ENCODE measurements around the gene JAK3.
A peak's percentile ranks its signal among the peaks of the same experiment; 100 is the strongest.
"Not testable (repeated sequence)": the region's sequence is repeated elsewhere in the genome, so short reads cannot be mapped to it uniquely, and the experiment has no call there.

The JAK3 gene

GRCh38 chr19:17847538-17848366, at the start of gene JAK3:
Gene JAK3 (minus strand): TSS chr19:17847982. CDS start chr19:17844417, 3,565 bp downstream.
- peak; percentile 80 for DNase-seq (ENCODE audit: low spot score)

DNA sequence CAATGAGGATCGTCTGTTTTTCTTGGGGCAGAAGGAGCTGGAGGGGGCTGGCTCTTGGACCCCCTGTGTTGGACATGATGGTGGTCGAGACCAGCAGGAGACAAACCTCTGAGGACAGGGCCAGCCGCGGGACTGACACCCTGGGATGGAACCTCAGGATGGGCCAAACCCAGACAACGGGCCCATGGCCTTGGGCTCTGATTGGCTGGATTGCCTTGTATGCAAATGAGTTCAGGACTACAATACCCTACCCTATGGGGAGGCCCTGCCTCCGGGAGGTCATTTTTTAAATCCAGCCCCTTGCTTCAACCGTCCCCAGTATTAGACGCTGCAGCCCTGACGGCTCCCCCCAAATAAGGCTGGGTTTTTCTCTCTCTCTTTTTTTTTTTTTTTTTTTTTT, 46.0 kb upstream of the JAK3 start:
- no peak for DNase-seq (ENCODE audit: low spot score)

DNA sequence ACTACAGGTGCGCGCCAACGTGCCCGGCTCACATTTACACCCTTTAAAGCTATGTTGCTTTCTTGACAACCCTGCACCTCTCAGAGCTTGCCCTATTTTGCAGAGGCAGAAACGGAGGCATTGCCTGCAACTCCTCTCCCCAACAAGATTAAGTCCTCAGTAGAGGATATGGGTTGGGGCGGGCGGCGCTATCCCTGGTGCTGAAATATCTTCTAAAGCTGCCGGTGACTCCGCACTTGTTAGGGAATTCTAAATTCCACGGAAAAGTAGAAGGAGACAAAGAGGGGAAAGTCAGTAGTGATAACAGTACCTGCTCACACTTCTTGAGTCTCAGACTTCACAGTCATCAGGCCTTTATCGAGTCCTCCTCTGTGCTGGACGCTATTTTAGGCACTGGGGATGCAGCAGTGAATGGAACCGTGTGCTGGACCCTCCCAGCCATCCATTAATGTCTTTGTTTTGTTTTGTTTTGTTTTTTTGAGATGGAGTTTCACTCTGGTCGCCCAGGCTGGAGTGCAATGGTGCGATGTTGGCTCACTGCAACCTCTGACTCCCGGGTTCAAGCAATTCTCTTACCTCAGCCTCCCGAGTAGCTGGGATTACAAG, 41.9 kb upstream of the JAK3 start:
- peak; percentile 74 for DNase-seq (ENCODE audit: low spot score)

DNA sequence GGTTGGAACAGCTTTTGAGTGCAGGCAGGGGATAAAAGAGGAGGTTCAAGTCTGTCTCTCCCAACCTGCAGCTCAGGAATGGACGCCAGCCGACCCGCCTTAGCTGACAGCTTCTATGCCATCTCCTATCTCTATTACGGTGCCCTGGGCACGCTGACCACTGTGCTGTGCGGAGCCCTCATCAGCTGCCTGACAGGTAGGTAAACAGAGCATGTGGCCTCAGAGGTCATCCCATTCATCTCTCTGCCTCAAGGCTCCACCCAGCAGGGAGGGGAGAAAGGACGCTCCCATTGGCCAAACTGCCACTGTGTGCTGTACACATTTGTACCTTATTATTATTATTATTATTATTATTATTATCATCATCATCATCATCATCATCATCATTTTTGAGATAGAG, 40.5 kb upstream of the JAK3 start:
- no peak for DNase-seq (ENCODE audit: low spot score)

DNA sequence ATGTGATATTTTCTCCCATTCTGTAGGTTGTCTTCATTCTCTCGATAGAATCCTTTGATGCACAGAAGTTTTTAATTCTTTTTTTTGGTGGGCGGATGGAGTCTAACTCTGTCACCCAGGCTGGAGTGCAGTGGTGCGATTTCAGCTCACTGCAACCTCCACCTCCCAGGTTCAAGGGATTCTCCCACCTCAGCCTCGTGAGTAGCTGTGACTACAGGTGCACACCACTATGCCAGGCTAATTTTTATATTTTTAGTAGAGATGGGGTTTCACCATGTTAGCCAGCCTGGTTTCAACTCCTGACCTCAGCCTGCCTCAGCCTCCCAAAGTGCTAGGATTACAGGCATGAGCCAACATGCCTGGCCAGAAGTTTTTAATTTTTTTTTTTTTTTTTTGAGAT, 39.4 kb upstream of the JAK3 start:
- DNase-seq (ENCODE audit: low spot score) = not testable (repeated sequence)

- DNase-seq (ENCODE audit: low spot score) = no peak
These were observed 38.7 kb upstream of the JAK3 start for GRCh38 chr19:17886515-17886914.

GRCh38 chr19:17883627-17884410, 36.0 kb upstream of the JAK3 start:
- DNase-seq (ENCODE audit: low spot score) = no peak

GRCh38 chr19:17881701-17882100, 33.9 kb upstream of the JAK3 start:
- no peak for DNase-seq (ENCODE audit: low spot score)

- no peak for DNase-seq (ENCODE audit: low spot score)
These were observed 31.7 kb upstream of the JAK3 start for GRCh38 chr19:17879466-17879865.

DNA sequence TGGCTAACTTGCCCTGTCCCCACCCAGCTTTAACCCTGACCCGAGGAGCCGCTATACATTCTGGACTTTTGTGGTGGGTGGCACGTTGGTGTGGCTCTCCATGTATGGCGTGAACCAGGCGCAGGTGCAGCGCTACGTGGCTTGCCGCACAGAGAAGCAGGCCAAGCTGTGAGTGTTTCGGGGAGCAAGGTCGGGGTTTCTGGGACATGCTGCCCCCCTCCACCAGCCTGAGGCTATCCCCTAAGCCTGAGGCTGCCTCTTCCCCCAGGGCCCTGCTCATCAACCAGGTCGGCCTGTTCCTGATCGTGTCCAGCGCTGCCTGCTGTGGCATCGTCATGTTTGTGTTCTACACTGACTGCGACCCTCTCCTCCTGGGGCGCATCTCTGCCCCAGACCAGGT, 29.9 kb upstream of the JAK3 start:
- DNase-seq (ENCODE audit: low spot score) = no peak

- DNase-seq (ENCODE audit: low spot score) = no peak
These were observed 27.0 kb upstream of the JAK3 start for GRCh38 chr19:17874758-17875135.

- DNase-seq (ENCODE audit: low spot score) = peak; percentile 72
These were observed 26.3 kb upstream of the JAK3 start for GRCh38 chr19:17873786-17874757.

- DNase-seq (ENCODE audit: low spot score) = no peak
These were observed 24.6 kb upstream of the JAK3 start for GRCh38 chr19:17872251-17873001.

DNA sequence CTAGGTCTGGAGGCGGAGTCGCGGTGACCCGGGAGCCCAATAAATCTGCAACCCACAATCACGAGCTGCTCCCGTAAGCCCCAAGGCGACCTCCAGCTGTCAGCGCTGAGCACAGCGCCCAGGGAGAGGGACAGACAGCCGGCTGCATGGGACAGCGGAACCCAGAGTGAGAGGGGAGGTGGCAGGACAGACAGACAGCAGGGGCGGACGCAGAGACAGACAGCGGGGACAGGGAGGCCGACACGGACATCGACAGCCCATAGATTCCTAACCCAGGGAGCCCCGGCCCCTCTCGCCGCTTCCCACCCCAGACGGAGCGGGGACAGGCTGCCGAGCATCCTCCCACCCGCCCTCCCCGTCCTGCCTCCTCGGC, 24.1 kb upstream of the JAK3 start, which contains the start of gene SLC5A5:
TSS of gene SLC5A5 (plus strand) at position 68 of the 373 bp plus-strand sequence. CDS start 375 bp downstream, outside the sequence.
- DNase-seq (ENCODE audit: low spot score) = no peak

- no peak for DNase-seq (ENCODE audit: low spot score)
These were observed 23.5 kb upstream of the JAK3 start for GRCh38 chr19:17871032-17871877.

- no peak for DNase-seq (ENCODE audit: low spot score)
These were observed 21.4 kb upstream of the JAK3 start for GRCh38 chr19:17869114-17869608.

DNA sequence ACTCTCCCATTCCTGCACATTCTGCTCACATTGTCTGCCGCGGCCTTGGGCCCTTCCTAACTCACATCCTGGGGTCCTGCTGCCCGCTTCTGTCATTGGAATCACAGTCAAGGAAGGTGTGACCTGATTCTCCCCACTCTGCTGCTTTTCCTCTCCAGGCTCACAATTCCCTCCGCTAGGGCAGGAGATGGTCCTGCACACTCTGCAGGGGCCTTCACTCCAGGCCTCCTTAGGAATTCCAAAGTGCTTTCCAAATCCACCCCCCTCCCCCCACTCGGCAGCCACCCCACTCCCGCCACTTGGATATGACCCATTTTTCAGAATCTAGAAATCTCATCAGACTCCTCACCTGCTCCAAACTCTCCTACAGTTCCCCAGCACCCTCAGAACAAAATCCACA, 20.9 kb upstream of the JAK3 start:
- no peak for DNase-seq (ENCODE audit: low spot score)

DNA sequence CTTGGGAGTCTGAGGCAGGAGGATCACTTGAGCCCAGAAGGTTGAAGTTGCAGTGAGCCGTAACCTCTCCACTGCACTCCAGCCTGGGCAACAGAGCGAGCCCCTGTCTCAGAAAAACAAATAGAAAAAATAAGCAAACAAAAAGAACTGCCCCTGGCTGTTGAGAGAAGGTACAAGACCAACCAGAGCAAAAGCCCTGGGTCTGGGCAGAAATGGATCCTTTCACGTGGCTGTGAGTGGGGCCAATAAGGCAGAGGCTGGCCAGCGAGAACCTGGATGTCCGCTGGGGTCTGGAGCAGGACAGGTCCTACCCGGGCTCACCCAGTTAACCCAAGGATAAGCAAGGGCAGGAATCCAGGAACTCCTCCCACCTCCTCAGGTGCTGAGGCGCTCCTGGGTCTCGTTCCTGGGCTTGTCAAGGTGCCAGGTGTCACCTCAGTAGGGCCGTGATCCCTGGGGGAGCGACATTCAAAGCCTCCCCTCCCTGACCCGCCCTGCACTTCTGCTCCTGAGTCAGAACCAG, 19.2 kb upstream of the JAK3 start:
- DNase-seq (ENCODE audit: low spot score) = no peak

DNA sequence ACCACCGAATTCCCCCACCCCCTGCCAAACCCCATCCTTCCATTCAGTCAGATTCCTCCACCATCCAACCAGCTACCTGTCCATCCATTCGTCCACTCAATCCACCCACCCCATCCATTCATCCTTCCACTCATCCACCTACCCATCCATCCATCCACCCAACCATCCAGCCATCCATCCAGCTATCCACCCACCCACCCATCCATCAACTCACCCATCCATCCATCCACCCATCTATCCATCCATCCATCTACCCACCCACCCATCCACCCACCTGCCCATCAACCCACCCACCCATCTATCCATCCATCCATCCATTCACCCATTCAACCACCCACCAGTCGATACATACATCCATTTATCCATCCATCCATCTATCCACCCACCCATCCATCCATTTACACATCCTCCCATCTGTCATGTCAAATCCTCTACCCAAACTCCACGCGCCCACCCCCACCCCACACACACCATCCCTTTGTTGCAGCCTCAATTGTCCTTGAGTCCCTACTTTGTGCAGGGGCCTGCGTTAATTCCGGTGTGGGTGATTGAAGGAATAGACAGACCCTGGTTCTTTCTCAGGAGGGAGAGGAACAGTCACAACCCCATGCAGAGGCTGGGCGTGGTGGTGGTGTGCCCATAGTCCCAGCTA, 18.7 kb upstream of the JAK3 start:
- DNase-seq (ENCODE audit: low spot score) = no peak

All from AG08396 (cell line).